Right forelimb (tissue), 1 donor: ENCODE data around the gene COBL.

Experiments
- DNase-seq: peaks from one replicate; pipeline ENCODE4 v3.0.0-alpha.2; 2018

The COBL gene

DNA sequence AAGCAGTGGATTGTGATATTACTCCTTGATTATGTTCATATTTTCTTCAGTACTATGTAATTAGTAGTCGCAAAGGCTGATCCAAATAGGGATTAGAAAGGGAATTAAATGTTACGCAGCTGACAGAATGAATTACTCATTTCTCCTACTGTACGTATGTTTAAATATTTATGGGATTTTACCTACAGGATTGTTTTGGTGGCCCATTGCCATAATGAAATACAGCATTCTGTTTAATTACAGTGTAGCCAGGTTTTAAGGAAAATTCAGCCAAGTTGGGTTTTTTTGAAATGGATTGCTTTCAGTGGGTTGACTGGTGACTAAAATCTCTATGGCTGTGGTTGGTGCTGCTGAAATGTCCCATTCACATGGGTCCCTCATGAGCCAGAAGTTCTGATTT lies 336.2 kb downstream of the COBL start:
- no peak for DNase-seq

DNA sequence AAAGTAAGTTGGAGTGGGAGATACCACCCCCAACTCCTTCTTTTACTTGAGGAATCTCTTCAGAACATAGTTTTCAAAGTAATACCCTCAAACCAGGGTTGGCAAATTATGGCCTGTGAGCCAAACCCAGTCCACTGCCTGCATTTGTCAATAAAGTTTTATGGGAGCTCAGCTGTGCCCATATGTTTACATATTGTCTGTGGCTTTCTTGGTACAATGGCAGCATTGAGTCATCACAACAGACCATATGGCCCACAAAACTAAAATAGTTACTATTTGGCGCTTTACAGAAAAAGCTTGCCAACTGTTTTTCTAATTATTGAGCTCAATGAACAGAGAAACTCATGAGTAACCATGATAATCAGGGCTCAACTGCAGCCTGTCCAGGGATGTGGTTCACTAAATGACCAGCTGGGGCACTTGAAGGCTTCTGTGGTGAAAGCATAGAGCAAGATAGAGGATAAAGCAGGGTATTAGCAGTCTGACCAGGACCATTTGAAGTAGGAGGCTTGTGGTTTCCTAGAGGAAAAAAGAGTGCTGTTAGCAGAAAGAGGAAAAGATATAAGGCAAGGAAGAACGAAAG lies 337.9 kb downstream of the COBL start:
- no peak for DNase-seq

DNA sequence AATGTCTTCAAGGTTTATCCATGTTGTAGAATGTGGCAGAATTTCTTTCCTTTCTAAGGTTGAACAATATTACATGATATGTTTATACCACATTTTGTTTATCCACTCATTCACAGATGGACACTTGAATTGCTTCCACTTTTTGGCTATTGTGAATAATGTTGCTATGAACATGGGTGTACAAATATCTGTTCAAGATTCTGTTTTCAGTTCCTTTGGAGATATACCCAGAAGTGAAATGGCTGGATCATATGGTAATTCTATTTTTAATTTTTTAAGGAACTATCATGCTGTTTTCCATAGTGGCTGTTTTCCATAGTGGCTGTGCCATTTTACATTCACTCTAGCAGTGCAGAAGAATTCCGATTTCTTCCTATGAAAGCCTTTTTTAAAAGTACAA lies 339.2 kb downstream of the COBL start:
- no peak for DNase-seq

DNA sequence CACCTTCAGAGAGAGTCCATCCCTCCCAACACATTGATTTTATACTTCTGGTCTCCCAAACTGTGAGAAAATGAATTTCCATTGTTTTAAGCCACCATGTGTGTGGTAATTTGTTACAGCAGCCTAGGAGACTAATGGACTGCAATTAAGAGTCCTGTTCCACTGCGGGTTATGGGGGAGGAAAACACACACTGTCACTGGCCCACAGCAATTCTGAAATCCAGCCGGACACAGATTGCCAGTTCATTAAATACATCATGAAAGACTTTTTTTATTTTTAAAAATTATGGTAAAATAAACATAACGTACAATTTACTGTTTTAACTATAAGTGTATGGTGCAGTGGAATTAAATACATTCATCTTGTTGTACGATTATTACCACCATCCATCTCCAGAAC lies 340.5 kb downstream of the COBL start:
- no peak for DNase-seq

DNA sequence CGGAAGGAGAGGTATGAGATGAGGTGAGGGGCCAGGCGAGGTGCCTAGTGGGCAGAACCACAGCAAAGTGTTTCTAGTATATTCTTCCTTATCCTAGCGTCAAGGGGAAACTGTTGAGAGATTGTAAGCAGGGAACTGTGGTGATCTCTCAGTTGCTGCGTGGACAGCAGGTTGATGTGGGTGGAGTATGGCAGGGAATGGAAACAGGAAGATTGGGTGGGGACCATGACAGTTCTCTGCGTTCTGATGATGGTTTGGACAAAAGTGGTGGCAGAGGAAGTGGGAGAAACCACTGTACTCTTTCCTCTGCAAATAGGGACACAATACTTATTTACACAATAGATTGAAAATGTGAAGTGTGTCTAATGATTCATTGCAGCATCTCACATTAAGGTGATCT lies 342.4 kb downstream of the COBL start:
- DNase-seq: no peak

DNA sequence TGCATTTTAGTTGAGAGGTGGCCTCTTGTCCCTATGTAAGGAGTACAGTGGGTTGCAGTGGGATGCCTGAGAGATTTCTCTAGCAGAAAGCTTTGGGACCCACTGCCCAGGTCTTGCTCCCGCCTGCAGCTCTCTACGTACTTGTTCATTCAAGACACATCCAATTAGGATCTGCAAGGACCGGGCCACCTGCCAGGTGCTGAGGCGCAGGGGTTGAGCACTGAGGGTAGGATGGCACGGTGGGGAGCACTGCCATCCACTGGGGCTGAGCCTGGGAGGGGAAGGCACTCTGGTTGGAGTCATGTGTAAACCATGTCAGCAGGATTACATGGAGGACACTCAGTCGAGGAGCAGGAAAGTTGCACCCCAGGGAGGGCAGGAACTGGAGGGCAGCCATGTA lies 342.8 kb downstream of the COBL start:
- DNase-seq: no peak

DNA sequence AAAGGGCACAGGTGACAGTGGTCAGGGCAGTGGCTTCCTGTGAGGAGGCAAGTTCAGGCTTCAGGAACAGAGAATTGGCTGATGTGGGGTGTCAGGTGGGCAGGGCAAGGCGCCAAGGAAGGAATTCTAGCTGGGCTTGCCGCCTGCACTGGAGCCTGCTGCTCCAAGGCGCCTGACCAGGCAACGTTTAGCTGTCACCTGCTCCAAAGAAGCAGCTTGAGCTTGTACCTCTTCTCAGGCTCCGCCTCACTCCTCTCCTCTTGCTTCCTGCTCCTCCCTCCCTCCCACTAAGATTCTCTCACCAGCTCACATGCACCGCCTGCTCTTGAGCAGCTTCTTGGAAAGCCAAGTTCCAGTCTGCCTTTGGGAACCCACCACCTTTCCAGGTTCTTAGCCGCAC lies 346.5 kb downstream of the COBL start:
- no peak for DNase-seq
